HL-60 (cell line): ENCODE results near the gene POM121L2.

Experiments
- GABPA ChIP-seq: IDR thresholded peaks from 2 replicates; pipeline ENCODE4 v1.6.1; 2012; ENCODE audit warnings: low read depth
- POLR2AphosphoS5 ChIP-seq: IDR thresholded peaks from 2 replicates; pipeline ENCODE4 v1.6.1; 2012; ENCODE audit warnings: low read depth
- TF ChIP-seq, protein P1 (sequence below): IDR thresholded peaks from one replicate; pipeline ENCODE4 v1.5.1; 2011; ENCODE audit warnings: low read length, control low read depth, inconsistent platforms; ENCODE audit not compliant: insufficient read depth

DNA sequence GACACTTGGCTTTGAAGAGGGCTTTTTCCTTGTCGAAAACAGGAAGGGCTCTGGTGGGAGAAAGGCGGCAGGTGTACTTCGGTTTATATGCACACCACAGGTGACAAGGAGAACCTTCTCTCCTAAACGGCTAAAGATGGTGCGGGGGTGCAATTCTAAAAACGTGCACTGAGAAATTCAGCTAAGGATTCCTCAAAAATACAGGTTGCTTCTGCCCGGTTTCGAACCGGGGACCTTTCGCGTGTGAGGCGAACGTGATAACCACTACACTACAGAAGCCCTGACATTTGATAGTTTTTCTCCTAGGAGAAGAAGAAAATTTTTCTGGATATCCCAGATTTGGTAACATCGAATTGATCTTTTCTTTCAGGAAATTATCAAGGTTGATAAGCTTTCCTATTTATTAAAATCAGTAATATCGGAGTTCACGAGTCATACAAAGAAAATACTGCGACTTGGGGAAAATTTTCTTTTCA, 32.0 kb downstream of the POM121L2 start:
- TF ChIP-seq, protein P1, sequence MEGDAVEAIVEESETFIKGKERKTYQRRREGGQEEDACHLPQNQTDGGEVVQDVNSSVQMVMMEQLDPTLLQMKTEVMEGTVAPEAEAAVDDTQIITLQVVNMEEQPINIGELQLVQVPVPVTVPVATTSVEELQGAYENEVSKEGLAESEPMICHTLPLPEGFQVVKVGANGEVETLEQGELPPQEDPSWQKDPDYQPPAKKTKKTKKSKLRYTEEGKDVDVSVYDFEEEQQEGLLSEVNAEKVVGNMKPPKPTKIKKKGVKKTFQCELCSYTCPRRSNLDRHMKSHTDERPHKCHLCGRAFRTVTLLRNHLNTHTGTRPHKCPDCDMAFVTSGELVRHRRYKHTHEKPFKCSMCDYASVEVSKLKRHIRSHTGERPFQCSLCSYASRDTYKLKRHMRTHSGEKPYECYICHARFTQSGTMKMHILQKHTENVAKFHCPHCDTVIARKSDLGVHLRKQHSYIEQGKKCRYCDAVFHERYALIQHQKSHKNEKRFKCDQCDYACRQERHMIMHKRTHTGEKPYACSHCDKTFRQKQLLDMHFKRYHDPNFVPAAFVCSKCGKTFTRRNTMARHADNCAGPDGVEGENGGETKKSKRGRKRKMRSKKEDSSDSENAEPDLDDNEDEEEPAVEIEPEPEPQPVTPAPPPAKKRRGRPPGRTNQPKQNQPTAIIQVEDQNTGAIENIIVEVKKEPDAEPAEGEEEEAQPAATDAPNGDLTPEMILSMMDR: no peak
- no peak for TF ChIP-seq POLR2AphosphoS5
- no peak for TF ChIP-seq GABPA
